Stimulated activated CD4-positive, alpha-beta T cell treated with anti-CD3 and anti-CD28 coated beads, Interleukin-1b, Interleukin-23, amount 100 ng/mL, for 4 hours (primary cell): ENCODE results near the gene SFMBT2.
"Not testable (repeated sequence)": the region's sequence is repeated elsewhere in the genome, so short reads cannot be mapped to it uniquely, and the experiment has no call there.

Source experiments
- DNase-seq, 2 donors: peaks; one replicate each; pipeline ENCODE4 v3.0.0-alpha.2; 2020; ENCODE audit warnings: low read depth in 2 of 2

SFMBT2 gene

GRCh38 chr10:7184660-7185366, 226.0 kb downstream of the SFMBT2 start:
- no peak for DNase-seq

- DNase-seq = not testable (repeated sequence)
Measured at GRCh38 chr10:7184116-7184515, 226.7 kb downstream of the SFMBT2 start.

- not testable (repeated sequence) for DNase-seq
Measured at GRCh38 chr10:7182327-7182726, 228.5 kb downstream of the SFMBT2 start.

- DNase-seq = no peak
Measured at GRCh38 chr10:7181420-7181819, 229.4 kb downstream of the SFMBT2 start.

- no peak for DNase-seq
Measured at GRCh38 chr10:7179536-7179935, 231.3 kb downstream of the SFMBT2 start.

- DNase-seq = no peak
Measured at GRCh38 chr10:7173948-7174347, 236.9 kb downstream of the SFMBT2 start.

- no peak for DNase-seq
Measured at GRCh38 chr10:7171825-7172224, 239.0 kb downstream of the SFMBT2 start.

GRCh38 chr10:7170626-7171322, 240.1 kb downstream of the SFMBT2 start:
- DNase-seq = no peak

- no peak for DNase-seq
Measured at GRCh38 chr10:7168414-7168813, 242.4 kb downstream of the SFMBT2 start.

- DNase-seq = no peak
Measured at GRCh38 chr10:7165500-7166177, 245.2 kb downstream of the SFMBT2 start.

- DNase-seq = no peak
Measured at GRCh38 chr10:7164955-7165354, 245.9 kb downstream of the SFMBT2 start.

GRCh38 chr10:7162331-7162730, 248.5 kb downstream of the SFMBT2 start:
- no peak for DNase-seq

GRCh38 chr10:7161484-7162250, 249.2 kb downstream of the SFMBT2 start:
- DNase-seq = no peak

- no peak for DNase-seq
Measured at GRCh38 chr10:7159928-7160327, 250.9 kb downstream of the SFMBT2 start.

GRCh38 chr10:7159517-7159916, 251.3 kb downstream of the SFMBT2 start:
- no peak for DNase-seq

- DNase-seq = no peak
Measured at GRCh38 chr10:7157091-7157490, 253.7 kb downstream of the SFMBT2 start.

- no peak for DNase-seq
Measured at GRCh38 chr10:7153750-7154149, 257.1 kb downstream of the SFMBT2 start.

GRCh38 chr10:7152982-7153381, 257.9 kb downstream of the SFMBT2 start:
- DNase-seq = no peak

GRCh38 chr10:7152341-7152740, 258.5 kb downstream of the SFMBT2 start:
- no peak for DNase-seq

- no peak for DNase-seq
Measured at GRCh38 chr10:7151538-7151937, 259.3 kb downstream of the SFMBT2 start.

GRCh38 chr10:7150349-7150748, 260.5 kb downstream of the SFMBT2 start:
- no peak for DNase-seq

- DNase-seq = no peak
Measured at GRCh38 chr10:7146189-7146588, 264.6 kb downstream of the SFMBT2 start.
